ENCODE measurements around the gene TESK2.
"Not testable (repeated sequence)": the region's sequence is repeated elsewhere in the genome, so short reads cannot be mapped to it uniquely, and the experiment has no call there.

The TESK2 gene

DNA sequence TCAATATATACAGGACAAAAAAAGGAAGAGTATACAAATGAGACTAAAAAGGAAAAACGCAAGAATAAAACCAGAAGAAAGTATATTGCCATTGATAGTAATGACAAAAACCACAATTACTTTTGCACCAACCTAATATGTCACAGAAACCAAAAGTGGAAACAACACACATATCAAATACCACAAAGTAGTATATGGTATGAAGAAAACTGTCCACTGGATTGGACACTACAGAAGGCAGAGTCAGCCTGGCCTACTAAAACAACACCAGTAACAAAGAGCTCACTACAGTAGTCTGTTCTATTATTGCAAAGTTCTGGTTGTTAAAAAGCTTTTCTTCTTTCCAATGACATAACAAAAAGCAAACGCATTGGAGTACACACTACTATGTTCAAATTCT, 17.7 kb downstream of the TESK2 start:
- DNase-seq (ENCODE audit: low read depth in 2 of 2) = no peak

GRCh38 chr1:45470306-45470798, 20.6 kb downstream of the TESK2 start:
- no peak for DNase-seq (ENCODE audit: low read depth in 2 of 2)

- not testable (repeated sequence) for DNase-seq (ENCODE audit: low read depth in 2 of 2)
Observed at GRCh38 chr1:45467353-45467752, 23.6 kb downstream of the TESK2 start.

- no peak for DNase-seq (ENCODE audit: low read depth in 2 of 2)
Observed at GRCh38 chr1:45465277-45465676, 25.7 kb downstream of the TESK2 start.

DNA sequence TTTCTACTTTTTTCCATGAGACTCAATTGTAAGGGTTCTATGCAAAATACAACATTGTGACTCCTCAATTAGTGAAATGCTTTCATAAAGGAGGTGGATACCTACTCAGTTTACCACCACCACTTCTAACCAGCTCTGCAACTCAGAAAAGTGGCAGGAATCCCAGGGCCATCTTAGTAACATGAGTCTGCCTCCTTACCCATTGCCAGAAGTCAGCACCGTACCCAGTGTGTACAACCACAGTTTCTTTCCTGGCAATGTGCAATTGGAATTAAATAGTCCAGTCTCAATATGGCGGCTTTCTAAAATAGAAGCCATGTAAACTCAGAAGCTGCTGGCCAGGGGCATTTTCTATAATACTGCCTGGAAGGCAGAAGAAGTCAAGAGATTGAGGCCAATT, 32.1 kb downstream of the TESK2 start:
- DNase-seq (ENCODE audit: low read depth in 2 of 2) = no peak

DNA sequence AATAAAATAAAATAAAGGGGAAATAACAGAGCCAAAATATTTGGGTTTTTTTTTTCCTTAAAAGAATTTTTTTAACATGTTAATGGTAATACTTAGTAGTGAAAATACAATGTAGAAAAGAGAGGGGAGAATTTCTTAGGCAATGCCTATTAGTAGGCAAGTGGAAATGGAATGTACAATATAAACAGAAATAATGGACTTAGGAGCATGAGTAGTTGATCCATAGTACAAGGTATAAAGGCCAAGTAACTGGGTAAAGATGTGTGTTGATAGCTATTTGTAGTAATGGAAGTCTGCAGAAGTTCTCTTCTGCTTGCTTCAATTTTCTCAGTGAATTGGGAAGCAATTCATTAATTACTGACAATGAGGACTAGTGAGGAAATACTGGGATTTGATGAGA, 34.4 kb downstream of the TESK2 start:
- no peak for DNase-seq (ENCODE audit: low read depth in 2 of 2)

GRCh38 chr1:45455162-45455561, 35.8 kb downstream of the TESK2 start:
- no peak for DNase-seq (ENCODE audit: low read depth in 2 of 2)

DNA sequence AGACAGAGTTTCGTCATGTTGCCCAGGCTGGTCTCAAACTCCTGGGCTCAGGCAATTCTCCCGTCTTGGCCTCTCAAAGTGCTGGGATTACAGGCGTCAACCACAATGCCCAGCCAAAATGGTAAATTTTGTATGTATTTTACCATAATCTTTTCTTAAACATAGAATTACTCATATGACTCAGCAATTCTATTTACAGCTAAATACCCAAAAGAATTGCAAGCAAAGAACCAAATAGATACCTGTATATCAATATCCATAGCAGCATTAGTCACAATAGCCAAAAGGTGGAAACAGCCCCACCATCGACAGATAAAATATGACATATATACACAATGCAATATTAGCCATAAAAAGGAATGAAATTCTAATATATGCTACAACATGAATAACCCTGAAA, 36.5 kb downstream of the TESK2 start:
- no peak for DNase-seq (ENCODE audit: low read depth in 2 of 2)

DNA sequence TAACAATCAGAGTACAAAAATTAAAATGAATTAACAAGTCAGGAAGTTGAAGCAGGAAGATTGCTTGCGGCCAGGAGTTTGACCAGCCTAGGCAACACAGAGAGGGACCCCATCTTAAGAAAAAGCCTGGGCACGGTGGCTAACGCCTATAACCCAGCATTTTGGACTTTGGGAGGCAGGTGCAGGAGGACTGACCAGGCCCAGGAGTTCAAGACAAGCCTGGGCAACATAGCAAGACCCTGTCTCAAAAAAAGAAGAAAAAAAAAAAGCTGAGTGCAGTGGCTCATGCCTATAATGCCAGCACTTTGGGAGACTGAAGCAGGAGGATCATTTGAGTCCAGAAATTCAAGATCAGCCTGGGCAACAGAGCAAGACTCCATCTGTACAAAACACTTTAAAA, 38.5 kb downstream of the TESK2 start:
- DNase-seq (ENCODE audit: low read depth in 2 of 2) = no peak

GRCh38 chr1:45448357-45448756, 42.6 kb downstream of the TESK2 start:
- DNase-seq (ENCODE audit: low read depth in 2 of 2) = no peak

- DNase-seq (ENCODE audit: low read depth in 2 of 2) = no peak
Observed at GRCh38 chr1:45446950-45447672, 43.9 kb downstream of the TESK2 start.

DNA sequence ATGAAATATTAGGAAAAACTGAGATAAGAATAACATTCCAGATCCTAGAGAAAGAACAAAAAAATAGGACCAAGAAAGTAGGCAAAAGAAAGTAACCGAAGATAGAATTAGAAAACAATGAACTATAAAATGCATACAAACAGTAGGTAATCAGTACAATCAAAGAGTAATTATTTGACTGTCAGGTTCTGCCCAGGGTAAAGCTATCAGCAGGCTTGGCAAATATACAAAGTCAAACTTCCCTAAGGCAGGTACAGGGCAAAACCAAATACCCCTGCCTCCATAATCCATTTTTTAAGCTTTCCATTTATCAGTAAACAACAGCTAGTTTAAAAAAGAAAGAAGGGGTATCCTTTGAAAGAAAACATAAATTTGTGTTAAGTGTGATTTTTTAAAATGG, 44.4 kb downstream of the TESK2 start:
- no peak for DNase-seq (ENCODE audit: low read depth in 2 of 2)

- DNase-seq (ENCODE audit: low read depth in 2 of 2) = no peak
Observed at GRCh38 chr1:45444609-45445131, 46.3 kb downstream of the TESK2 start.

DNA sequence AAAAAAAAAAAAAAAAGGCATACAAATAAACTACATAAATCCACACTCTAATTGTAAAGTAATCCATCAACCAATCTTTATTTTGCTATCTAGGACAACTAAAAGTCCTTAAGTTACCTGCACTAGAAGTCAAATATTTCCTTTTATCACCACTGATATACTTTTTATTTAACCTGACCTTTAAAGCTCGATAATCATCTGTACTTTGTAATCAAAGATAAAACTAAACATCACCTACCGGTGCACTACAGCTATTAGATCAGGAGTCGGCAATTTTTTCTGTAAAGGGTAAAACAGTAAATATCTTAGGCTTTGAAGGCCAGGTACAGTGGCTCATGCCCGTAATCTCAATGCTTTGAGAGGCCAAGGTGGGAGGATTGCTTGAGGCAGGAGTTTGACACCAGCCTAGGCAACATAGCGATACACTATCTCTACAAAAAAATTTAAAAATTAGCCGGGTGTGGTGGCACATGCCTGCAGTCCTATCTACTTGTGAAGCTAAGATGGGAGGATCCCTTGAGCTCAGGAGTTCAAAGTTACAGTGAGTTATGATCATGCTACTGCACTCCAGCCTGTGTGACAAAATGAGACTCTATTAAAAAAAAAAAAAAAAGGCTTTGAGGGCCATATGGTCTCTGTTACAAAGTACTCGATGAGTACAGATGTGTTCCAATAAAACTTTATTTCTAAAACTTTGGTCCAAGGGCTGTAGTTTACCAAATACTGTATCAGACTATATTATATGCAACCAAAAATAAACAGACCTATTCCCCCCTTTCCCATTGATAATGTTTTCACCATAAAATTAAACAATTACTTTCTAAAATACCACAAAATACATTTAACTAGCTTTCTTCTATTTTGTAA, 47.1 kb downstream of the TESK2 start:
- DNase-seq (ENCODE audit: low read depth in 2 of 2) = no peak

GRCh38 chr1:45442272-45442671, 48.7 kb downstream of the TESK2 start:
- DNase-seq (ENCODE audit: low read depth in 2 of 2) = no peak

GRCh38 chr1:45437323-45437722, 53.6 kb downstream of the TESK2 start:
- DNase-seq (ENCODE audit: low read depth in 2 of 2) = no peak

DNA sequence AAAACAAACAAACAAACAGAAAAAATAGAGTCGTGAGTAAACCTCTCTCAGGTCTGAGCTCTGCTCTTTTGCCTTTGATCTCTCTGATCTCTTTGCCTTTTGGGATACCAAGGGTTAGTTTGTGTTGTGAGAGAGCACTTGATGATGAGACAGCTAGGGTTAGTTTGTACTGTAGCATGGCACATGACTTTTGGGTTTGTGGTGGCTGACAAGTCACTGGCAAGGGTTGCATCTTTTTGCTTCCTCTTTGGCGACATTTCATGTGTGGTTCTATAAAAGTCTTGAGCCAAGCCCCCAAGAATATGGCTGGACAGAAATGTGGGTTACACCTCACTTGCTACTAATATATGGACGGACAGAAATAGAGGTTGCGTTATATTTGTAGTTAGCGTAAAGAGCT, 60.5 kb downstream of the TESK2 start:
- DNase-seq (ENCODE audit: low read depth in 2 of 2) = no peak

DNA sequence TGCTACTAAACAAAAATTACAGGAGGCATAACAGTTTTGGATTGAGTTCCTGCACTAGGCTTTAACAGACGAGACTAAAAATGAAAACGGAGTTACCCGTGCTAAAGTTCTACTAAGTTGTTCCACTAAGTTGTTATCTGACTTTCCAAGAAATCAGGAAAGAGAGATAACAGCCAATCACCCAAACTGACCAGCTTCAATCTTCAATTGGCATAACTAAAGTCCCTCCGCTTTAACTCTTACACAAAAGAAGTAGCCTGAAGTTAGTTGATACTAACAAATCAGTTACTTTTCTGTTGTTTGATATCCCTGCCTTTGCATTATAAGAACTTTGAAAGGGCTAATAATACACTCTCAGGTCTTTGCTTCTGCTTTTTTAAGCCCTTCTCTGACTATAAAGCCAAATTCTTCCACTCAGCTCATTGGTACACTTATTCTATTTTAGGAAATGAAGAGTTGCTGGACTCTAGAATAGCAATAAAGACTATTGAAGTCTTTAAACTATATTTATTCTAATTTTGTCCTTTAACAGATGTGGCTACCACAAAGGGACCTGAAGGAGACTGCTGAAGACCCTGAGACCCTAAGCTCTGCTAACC, 61.3 kb downstream of the TESK2 start:
- no peak for DNase-seq (ENCODE audit: low read depth in 2 of 2)

DNA sequence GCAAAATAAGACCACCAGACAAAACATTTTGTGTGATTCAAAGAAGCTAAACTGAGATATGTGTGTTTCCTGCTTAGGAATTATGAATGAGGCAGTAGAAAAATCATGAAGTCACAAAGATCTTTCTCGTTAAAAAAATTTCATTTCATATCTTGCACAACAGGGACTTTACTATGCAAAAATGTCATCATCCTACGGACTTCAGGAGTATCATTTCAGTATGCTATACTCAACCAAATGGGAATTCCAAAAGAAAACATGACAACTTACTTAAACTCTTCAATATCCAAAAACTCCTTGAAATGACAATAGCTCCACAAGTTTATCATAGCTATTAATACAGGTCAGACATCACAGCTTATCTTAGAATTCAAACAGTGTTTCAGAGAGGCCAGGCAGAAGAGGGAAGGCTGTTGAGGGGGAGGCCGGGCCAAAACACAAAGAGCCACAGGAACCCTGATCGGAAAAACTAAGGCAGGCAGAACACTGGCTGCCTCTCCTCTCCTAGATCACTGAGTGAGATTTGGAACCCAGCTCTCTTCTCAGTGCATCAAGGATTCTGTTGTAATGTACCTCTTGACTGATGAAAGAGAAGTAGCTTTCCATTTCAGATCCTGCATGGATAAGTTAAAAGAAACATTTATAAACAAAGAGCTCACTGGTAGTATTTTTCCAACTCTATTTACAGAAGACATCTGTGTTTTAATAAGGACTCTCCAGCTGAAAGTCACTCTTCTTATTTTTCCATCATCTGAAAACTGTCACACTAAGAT, 66.9 kb downstream of the TESK2 start:
- DNase-seq (ENCODE audit: low read depth in 2 of 2) = no peak

DNA sequence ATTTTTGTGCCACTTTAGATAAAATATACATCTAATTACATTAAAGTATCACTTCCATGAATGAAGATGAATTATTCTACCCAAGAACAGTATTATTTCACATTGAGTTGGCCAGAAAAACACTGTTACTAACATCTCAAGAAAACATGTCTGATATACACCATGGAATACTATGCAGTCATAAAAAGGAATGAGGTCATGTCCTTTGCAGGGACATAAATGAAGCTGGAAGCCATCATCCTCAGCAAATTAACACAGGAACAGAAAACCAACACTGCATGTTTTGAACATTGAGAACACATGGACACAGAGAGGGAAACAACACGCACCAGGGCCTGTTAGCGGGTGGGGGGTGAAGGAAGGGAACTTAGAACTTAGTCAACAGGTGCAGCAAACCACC, 69.0 kb downstream of the TESK2 start:
- DNase-seq (ENCODE audit: low read depth in 2 of 2) = no peak

DNA sequence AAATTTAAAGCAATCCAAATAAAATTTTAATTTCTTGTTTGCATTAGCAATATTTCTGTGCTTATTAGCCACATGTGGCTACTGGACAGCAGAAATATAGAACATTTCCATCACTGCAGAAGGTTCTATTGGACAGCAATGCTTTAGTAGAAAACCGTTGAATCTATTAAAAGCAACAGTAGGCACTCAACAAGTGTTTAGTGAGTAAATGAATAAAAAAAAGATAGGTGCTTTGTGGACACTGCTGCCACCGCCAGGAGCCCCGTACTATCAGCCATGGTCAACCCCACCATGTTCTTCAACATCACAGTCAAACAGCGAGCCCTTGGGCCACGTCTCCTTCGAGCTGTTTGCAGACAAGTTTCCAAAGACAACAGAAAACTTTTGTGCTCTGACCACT, 76.2 kb downstream of the TESK2 start:
- DNase-seq (ENCODE audit: low read depth in 2 of 2) = no peak

DNA sequence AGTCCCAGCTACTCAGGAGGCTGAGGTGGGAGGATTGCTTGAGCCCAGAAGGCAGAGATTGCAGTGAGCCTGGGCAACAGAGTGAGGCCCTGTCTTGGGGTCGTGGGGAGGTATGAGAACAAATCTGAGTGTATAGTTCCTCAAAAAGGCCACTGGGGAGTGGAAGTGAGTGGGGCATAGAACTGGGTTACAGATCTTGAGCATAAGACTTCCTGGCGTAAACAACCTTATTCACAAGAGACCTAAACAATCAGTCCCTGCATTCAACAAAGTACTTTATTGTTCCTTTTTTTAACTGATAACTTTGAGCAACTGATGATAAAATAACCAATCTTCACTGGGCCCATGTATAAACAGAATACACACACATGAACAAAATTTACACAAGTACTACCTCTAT, 78.1 kb downstream of the TESK2 start:
- no peak for DNase-seq (ENCODE audit: low read depth in 2 of 2)

Measured in stimulated activated CD4-positive, alpha-beta T cell treated with anti-CD3 and anti-CD28 coated beads, Interleukin-1b, Interleukin-23, amount 100 ng/mL, for 1 hour (primary cell).